Mesenchymal stem cell (in vitro differentiated cells and primary cell): ENCODE measurements around the gene ST6GALNAC4.

Experiments
- DNase-seq: peaks from one replicate; pipeline ENCODE4 v3.0.0-alpha.2; 2013
- H2AFZ ChIP-seq: one replicate; pipeline ENCODE4 v1.6.1; 2013; ENCODE audit warnings: low read depth, mild to moderate bottlenecking, control low read depth, inconsistent platforms, low read length, moderate library complexity
- H2AK5ac ChIP-seq: 2 replicates; pipeline ENCODE4 v1.6.1; 2013; ENCODE audit warnings: low read length, moderate library complexity, mild to moderate bottlenecking, inconsistent platforms; ENCODE audit not compliant: severe bottlenecking
- H2BK120ac ChIP-seq: one replicate; pipeline ENCODE4 v1.6.1; 2013; ENCODE audit warnings: low read depth, mild to moderate bottlenecking, inconsistent platforms, low read length, moderate library complexity
- H2BK12ac ChIP-seq, 2 experiments: one replicate each; pipeline ENCODE4 v1.6.1; 2013; ENCODE audit warnings: inconsistent platforms in 2 of 2, low read length in 2 of 2, mild to moderate bottlenecking in 2 of 2, moderate library complexity in 2 of 2, control low read depth in 1 of 2
- H2BK15ac ChIP-seq: one replicate; pipeline ENCODE4 v1.6.1; 2013; ENCODE audit warnings: mild to moderate bottlenecking, low read depth, inconsistent platforms; ENCODE audit not compliant: poor library complexity, severe bottlenecking
- H2BK5ac ChIP-seq: 2 replicates; pipeline ENCODE4 v1.6.1; 2013; ENCODE audit warnings: low read depth, mild to moderate bottlenecking, low read length, control low read depth, inconsistent platforms; ENCODE audit not compliant: poor library complexity, severe bottlenecking
- H3K14ac ChIP-seq, 2 experiments: one replicate each; pipeline ENCODE4 v1.6.1; 2013; ENCODE audit warnings: inconsistent platforms in 2 of 2, low read length in 2 of 2, control low read depth in 1 of 2, mild to moderate bottlenecking in 1 of 2, moderate library complexity in 1 of 2
- H3K18ac ChIP-seq, 2 experiments: one replicate each; pipeline ENCODE4 v1.6.1; 2013; ENCODE audit warnings: inconsistent platforms in 2 of 2, low read length in 2 of 2, control low read depth in 1 of 2, low read depth in 1 of 2, mild to moderate bottlenecking in 1 of 2
- H3K23ac ChIP-seq, 2 experiments: one replicate each; pipeline ENCODE4 v1.6.1; 2013; ENCODE audit warnings: inconsistent platforms in 2 of 2, low read length in 2 of 2, mild to moderate bottlenecking in 2 of 2, moderate library complexity in 2 of 2, control low read depth in 1 of 2
- H3K27ac ChIP-seq: 2 replicates; pipeline ENCODE4 v1.5.1; 2013; ENCODE audit warnings: mild to moderate bottlenecking, moderate library complexity, low read length, control low read depth, inconsistent platforms; ENCODE audit not compliant: poor library complexity, severe bottlenecking
- H3K27me3 ChIP-seq, 2 experiments: 2 replicates each; pipeline versions ENCODE4 v1.6.1 to v1.7.0; 2013; ENCODE audit warnings: low read length in 2 of 2, mild to moderate bottlenecking in 2 of 2, moderate library complexity in 2 of 2, control low read depth in 1 of 2, inconsistent platforms in 1 of 2; ENCODE audit not compliant: control insufficient read depth in 1 of 2, insufficient read depth in 1 of 2
- H3K36me3 ChIP-seq, 2 experiments: 2 replicates each; pipeline versions ENCODE4 v1.6.1 to v1.7.0; 2013; ENCODE audit warnings: low read length in 2 of 2, control low read depth in 1 of 2, inconsistent platforms in 1 of 2, low read depth in 1 of 2, mild to moderate bottlenecking in 1 of 2; ENCODE audit not compliant: insufficient read depth in 2 of 2, control insufficient read depth in 1 of 2
- H3K4ac ChIP-seq, 2 experiments: one replicate each; pipeline ENCODE4 v1.6.1; 2013; ENCODE audit warnings: inconsistent platforms in 2 of 2, low read length in 2 of 2, mild to moderate bottlenecking in 2 of 2, moderate library complexity in 2 of 2, control low read depth in 1 of 2, low read depth in 1 of 2
- H3K4me1 ChIP-seq: 2 replicates; pipeline ENCODE4 v1.6.1; 2013; ENCODE audit warnings: low read depth, low read length, control low read depth; ENCODE audit not compliant: control insufficient read depth, insufficient read depth
- H3K4me2 ChIP-seq: 2 replicates; pipeline ENCODE4 v1.6.1; 2013; ENCODE audit warnings: low read length, mild to moderate bottlenecking, inconsistent platforms; ENCODE audit not compliant: poor library complexity, severe bottlenecking
- H3K4me3 ChIP-seq, 2 experiments: 2 replicates each; pipeline versions ENCODE4 v1.5.1 to v1.7.0; 2013; ENCODE audit warnings: low read length in 2 of 2, mild to moderate bottlenecking in 2 of 2, control low read depth in 1 of 2, low read depth in 1 of 2; ENCODE audit not compliant: insufficient read depth in 1 of 2
- H3K79me1 ChIP-seq: replicated peaks from 2 replicates; pipeline ENCODE4 v1.6.1; 2013; ENCODE audit warnings: mild to moderate bottlenecking, control low read depth, low read length, inconsistent platforms; ENCODE audit not compliant: poor library complexity, severe bottlenecking
- H3K9ac ChIP-seq: 2 replicates; pipeline ENCODE4 v1.7.0; 2013; ENCODE audit warnings: mild to moderate bottlenecking, low read length, moderate library complexity
- H3K9me3 ChIP-seq: 2 replicates; pipeline ENCODE4 v1.7.0; 2013; ENCODE audit warnings: mild to moderate bottlenecking, low read length; ENCODE audit not compliant: control insufficient read depth
- H4K8ac ChIP-seq: one replicate; pipeline ENCODE4 v1.6.1; 2013; ENCODE audit warnings: inconsistent platforms, mild to moderate bottlenecking, low read length, moderate library complexity
- H4K91ac ChIP-seq: one replicate; pipeline ENCODE4 v1.6.1; 2013; ENCODE audit warnings: mild to moderate bottlenecking, low read length, inconsistent platforms
- WGBS: methylation state at CpG from one replicate; pipeline ENCODE4 v1.1.7; 2013; ENCODE audit warnings: mixed read lengths; 5-methylcytosine and 5-hydroxymethylcytosine counted together

The ST6GALNAC4 gene

DNA sequence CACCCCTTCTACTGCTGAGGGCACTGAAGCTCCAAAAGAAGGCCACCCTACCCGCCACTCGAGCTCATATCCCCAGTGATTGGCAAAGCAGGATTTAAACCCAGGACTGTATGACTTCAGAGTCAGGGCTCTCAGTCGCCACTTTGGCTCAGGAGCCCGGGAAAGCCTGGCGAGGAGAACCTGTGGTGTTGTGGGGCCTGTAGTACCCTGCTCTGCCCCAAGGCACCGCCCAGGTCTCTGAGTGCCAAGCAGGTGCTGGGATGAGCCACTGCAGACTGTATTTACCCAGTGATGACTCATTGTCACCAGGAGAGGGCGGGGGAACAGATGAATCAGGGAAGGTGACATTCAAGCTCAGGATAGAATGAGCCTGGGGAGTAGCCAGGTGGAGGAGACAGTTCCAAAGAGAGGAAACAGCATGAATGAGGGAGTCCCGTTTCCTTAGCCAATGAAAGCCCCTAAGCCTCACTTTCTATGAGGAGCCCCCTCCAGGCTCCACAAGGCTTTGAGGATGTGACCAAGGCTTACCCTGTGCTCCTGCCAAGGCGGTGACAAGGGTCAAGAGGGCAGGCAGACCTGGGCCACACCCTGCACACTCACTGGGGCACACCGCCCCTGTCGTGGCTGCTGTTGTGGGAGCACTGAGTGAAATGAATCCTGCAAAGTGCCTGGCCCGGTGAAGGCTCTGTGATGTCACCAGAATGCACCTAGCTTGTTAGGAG lies 38.6 kb upstream of the ST6GALNAC4 start:
- no peak overlapping the region for H2BK5ac ChIP-seq
- H3K23ac ChIP-seq = peak overlapping the region in 1 of 2 experiments; percentile 66
- H3K4me3 ChIP-seq = no peak overlapping the region
- DNase-seq = no peak
- H3K27ac ChIP-seq = no peak overlapping the region
- H3K9me3 ChIP-seq = no peaks in the 10 kb centered on the region
- peak overlapping the region in 1 of 2 experiments; percentile 21 for H2BK12ac ChIP-seq
- H3K79me1 ChIP-seq = peaks cover 36% of the 10 kb centered on the region
- H2AK5ac ChIP-seq = no peak overlapping the region
- peaks cover 26% of the 10 kb centered on the region for H3K4me1 ChIP-seq
- H2BK120ac ChIP-seq = no peak overlapping the region
- H3K4me2 ChIP-seq = no peak overlapping the region
- peak overlapping the region in 1 of 2 experiments; percentile 55 for H3K18ac ChIP-seq
- H3K36me3 ChIP-seq = peaks cover 4 to 10% of the 10 kb centered on the region in 2 experiments
- no peaks in the 10 kb centered on the region for H3K27me3 ChIP-seq
- H3K9ac ChIP-seq = no peak overlapping the region
- 70% methylated on average over 12 of the region's 12 CpGs for WGBS
- no peak overlapping the region for H4K8ac ChIP-seq
- peak overlapping the region; percentile 25 for H4K91ac ChIP-seq
- H3K4ac ChIP-seq = peak overlapping the region in 1 of 2 experiments; percentile 47
- H3K14ac ChIP-seq = peak overlapping the region in 1 of 2 experiments; percentile 90
- peak overlapping the region; percentile 23 for H2AFZ ChIP-seq
- no peak overlapping the region for H2BK15ac ChIP-seq

DNA sequence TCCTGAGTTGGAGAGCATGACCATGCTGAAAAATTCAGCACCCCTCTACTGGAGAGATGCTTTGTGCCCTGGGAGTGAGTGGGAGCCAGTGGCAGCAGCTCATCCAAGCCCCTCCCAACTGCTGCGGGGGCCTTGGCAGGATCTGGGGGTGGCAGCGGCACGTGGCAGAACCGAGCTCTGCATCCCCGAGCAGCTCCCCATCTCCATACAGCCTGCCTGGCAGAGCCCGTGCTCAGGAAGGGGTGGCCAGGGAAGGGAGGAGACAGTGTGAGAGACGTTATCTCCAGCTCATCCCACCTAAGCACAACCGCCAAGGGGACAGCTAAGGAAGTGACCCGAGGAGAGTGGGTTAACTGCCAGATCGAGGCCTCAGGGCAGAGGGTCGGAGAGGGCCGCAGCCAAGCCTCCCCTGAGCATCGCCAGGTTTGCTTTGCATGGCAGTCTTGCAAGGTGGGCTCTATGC lies 38.0 kb upstream of the ST6GALNAC4 start:
- Histone ChIP-seq H3K4me3 (no peak overlapping the region), H3K27ac (no peak overlapping the region), H3K23ac (no peak overlapping the region), H3K4me1 (peaks cover 21% of the 10 kb centered on the region), H3K36me3 (peaks cover 4 to 14% of the 10 kb centered on the region in 2 experiments), H2BK12ac (no peak overlapping the region), H2BK15ac (no peak overlapping the region), H2BK120ac (no peak overlapping the region), H4K91ac (no peak overlapping the region), H3K9ac (no peak overlapping the region), H3K27me3 (no peaks in the 10 kb centered on the region), H2AFZ (no peak overlapping the region), H3K4ac (no peak overlapping the region), H3K79me1 (peaks cover 32% of the 10 kb centered on the region), H3K14ac (peak overlapping the region in 1 of 2 experiments; percentile 21), H2AK5ac (no peak overlapping the region), H2BK5ac (no peak overlapping the region), H4K8ac (no peak overlapping the region), H3K9me3 (no peaks in the 10 kb centered on the region), H3K4me2 (no peak overlapping the region), H3K18ac (no peak overlapping the region)
- WGBS = 89% methylated on average over 11 of the region's 13 CpGs
- no peak for DNase-seq

DNA sequence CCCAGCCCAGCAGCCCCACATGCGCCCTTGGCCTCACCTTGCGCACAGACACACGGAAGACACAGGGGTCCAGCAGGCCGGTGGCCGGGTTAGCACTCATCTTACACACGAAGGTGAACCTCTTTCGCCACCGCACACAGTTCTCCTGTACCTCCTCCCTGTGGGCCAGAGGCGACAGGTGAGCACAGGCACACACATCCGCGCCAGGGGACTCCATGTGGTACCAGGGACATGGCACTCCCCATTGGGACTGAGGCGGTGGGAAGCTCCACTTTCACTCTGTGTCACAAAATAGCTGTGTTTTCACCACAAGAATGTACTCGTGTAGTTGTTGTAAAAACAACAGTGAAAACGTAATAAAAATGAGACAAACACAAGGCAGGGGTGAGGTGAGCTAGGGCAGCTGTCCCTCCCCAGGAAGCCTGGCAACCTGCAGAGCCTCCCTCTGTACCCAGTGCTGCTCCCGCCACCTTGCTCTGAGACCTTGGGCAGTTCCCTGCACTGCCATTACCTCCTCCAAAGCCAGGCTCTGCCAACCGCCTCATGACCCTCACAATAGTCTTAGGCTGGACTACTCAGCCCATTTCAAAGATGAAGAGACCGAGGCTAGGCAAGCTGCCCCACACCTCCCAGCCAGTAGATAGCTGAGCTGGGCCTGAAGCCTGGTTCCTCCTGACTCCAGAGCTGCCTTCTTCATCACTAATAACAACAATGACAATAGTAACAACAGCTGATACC lies 37.1 kb upstream of the ST6GALNAC4 start:
- H2BK120ac ChIP-seq = no peak overlapping the region
- H2AK5ac ChIP-seq = no peak overlapping the region
- H3K9me3 ChIP-seq = no peaks in the 10 kb centered on the region
- peaks cover 21% of the 10 kb centered on the region for H3K4me1 ChIP-seq
- no peak overlapping the region for H4K8ac ChIP-seq
- no peak overlapping the region for H2BK5ac ChIP-seq
- no peak overlapping the region for H3K4me2 ChIP-seq
- H3K4me3 ChIP-seq = no peak overlapping the region
- peaks cover 30% of the 10 kb centered on the region for H3K79me1 ChIP-seq
- no peak for DNase-seq
- no peak overlapping the region for H3K18ac ChIP-seq
- WGBS = 94% methylated on average over 17 of the region's 17 CpGs
- no peak overlapping the region for H3K14ac ChIP-seq
- no peak overlapping the region for H2AFZ ChIP-seq
- H4K91ac ChIP-seq = no peak overlapping the region
- peak overlapping the region in 1 of 2 experiments; percentile 32 for H2BK12ac ChIP-seq
- H3K27me3 ChIP-seq = no peaks in the 10 kb centered on the region
- no peak overlapping the region for H2BK15ac ChIP-seq
- H3K4ac ChIP-seq = no peak overlapping the region
- peaks cover 4 to 20% of the 10 kb centered on the region in 2 experiments for H3K36me3 ChIP-seq
- no peak overlapping the region for H3K9ac ChIP-seq
- no peak overlapping the region for H3K27ac ChIP-seq
- H3K23ac ChIP-seq = no peak overlapping the region

DNA sequence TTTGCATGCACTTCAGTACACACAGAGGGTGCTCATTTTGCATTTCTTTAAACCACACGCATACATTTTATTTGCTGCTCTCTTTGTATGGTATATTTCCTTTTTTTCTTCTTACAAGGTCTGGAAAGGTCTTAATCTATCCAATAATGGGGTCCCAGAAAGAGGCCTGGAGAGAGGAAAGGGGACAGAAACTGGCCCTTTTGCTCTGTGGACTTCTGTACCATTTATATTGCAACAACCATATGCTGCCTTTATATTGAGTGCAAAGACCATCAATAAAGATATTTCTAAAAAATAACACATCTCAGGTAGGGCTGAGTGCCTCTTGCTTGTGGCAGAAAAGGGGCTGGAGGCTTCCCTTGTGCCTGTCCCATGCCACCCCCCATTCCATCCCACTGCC lies 36.3 kb upstream of the ST6GALNAC4 start:
- H3K27ac ChIP-seq = no peak overlapping the region
- no peak overlapping the region for H3K4ac ChIP-seq
- peaks cover 30% of the 10 kb centered on the region for H3K79me1 ChIP-seq
- no peak overlapping the region for H3K4me3 ChIP-seq
- H3K23ac ChIP-seq = no peak overlapping the region
- H2AFZ ChIP-seq = no peak overlapping the region
- no peak overlapping the region for H2BK12ac ChIP-seq
- H3K9me3 ChIP-seq = no peaks in the 10 kb centered on the region
- no peak overlapping the region for H2AK5ac ChIP-seq
- H3K36me3 ChIP-seq = peaks cover 5 to 20% of the 10 kb centered on the region in 2 experiments
- no peak overlapping the region for H3K9ac ChIP-seq
- no peak for DNase-seq
- no CpG with 5 or more reads among the region's 1 CpG for WGBS
- H3K18ac ChIP-seq = no peak overlapping the region
- H3K14ac ChIP-seq = no peak overlapping the region
- no peak overlapping the region for H2BK120ac ChIP-seq
- H3K4me2 ChIP-seq = no peak overlapping the region
- H3K4me1 ChIP-seq = peaks cover 24% of the 10 kb centered on the region
- no peak overlapping the region for H2BK5ac ChIP-seq
- H4K91ac ChIP-seq = no peak overlapping the region
- no peak overlapping the region for H2BK15ac ChIP-seq
- no peaks in the 10 kb centered on the region for H3K27me3 ChIP-seq
- H4K8ac ChIP-seq = no peak overlapping the region
